ENCODE data around the gene KSR1. TPM values are rescaled to one million over a fixed set of nuclear protein-coding genes. Genes with fewer than 3 reads are reported as not detected.

The KSR1 gene
- total and polyA plus RNA-seq, 2 donors (not counting 1 experiment from before 2014, with no cell fraction given) = 5.3 to 10.1 TPM

- Histone ChIP-seq H3K27me3 (ENCODE audit: control insufficient read depth, insufficient read depth, low read length) (no peaks in the 10 kb centered on the region), H4K20me1 (ENCODE audit: control insufficient read depth, extremely low read depth, insufficient read depth, low read length) (peaks cover 2% of the 10 kb centered on the region), H3K4me1 (ENCODE audit: control insufficient read depth, extremely low read depth, insufficient read depth, low read length) (no peaks in the 10 kb centered on the region), H3K4me3 (replicated peaks in 1 of 4; ENCODE audit: control extremely low read depth in 1 of 4, insufficient read depth in 1 of 4, low read depth in 3 of 4, low read length in 4 of 4) (no peak overlapping the region), H2AFZ (ENCODE audit: low read length) (no peak overlapping the region), H3K9me3 (ENCODE audit: control insufficient read depth, insufficient read depth, low read depth, low read length) (no peaks in the 10 kb centered on the region), H3K4me2 (ENCODE audit: extremely low read depth, insufficient read depth, low read length) (no peak overlapping the region), H3K27ac (ENCODE audit: insufficient read depth, low read length) (no peak overlapping the region), H3K9ac (ENCODE audit: insufficient read depth, low read length) (no peak overlapping the region), H3K36me3 (ENCODE audit: control insufficient read depth, insufficient read depth, low read length) (no peaks in the 10 kb centered on the region), H3K79me2 (ENCODE audit: control insufficient read depth, insufficient read depth, low read length) (no peaks in the 10 kb centered on the region)
- no peak for DNase-seq (ENCODE audit: low read depth in 2 of 2)
- TF ChIP-seq CTCF (conservative IDR thresholded peaks at IDR 0.05 in 1 of 2, IDR thresholded peaks at IDR 0.05 in 1 of 2; ENCODE audit: low read depth in 1 of 2, low read length in 2 of 2) (no peak), EZH2 (IDR thresholded peaks at IDR 0.05; ENCODE audit: low read length, missing control alignments) (no peak)
These were observed 20.0 kb downstream of the KSR1 start for GRCh38 chr17:27475981-27476895.

GRCh38 chr17:27477050-27477888, 21.0 kb downstream of the KSR1 start:
- H4K20me1 ChIP-seq (ENCODE audit: control insufficient read depth, extremely low read depth, insufficient read depth, low read length) = no peaks in the 10 kb centered on the region
- no peaks in the 10 kb centered on the region for H3K79me2 ChIP-seq (ENCODE audit: control insufficient read depth, insufficient read depth, low read length)

More at GRCh38 chr17:27477050-27477888, 21.0 kb downstream of the KSR1 start:
- H3K9ac ChIP-seq (ENCODE audit: insufficient read depth, low read length) = no peak overlapping the region
- H3K36me3 ChIP-seq (ENCODE audit: control insufficient read depth, insufficient read depth, low read length) = no peaks in the 10 kb centered on the region
- TF ChIP-seq CTCF (conservative IDR thresholded peaks at IDR 0.05 in 1 of 2, IDR thresholded peaks at IDR 0.05 in 1 of 2; ENCODE audit: low read depth in 1 of 2, low read length in 2 of 2) = no peak
- H3K4me2 ChIP-seq (ENCODE audit: extremely low read depth, insufficient read depth, low read length) = no peak overlapping the region
- no peaks in the 10 kb centered on the region for H3K9me3 ChIP-seq (ENCODE audit: control insufficient read depth, insufficient read depth, low read depth, low read length)
- H3K27me3 ChIP-seq (ENCODE audit: control insufficient read depth, insufficient read depth, low read length) = no peaks in the 10 kb centered on the region
- H3K27ac ChIP-seq (ENCODE audit: insufficient read depth, low read length) = no peak overlapping the region
- H3K4me1 ChIP-seq (ENCODE audit: control insufficient read depth, extremely low read depth, insufficient read depth, low read length) = no peaks in the 10 kb centered on the region
- no peak overlapping the region for H2AFZ ChIP-seq (ENCODE audit: low read length)
- DNase-seq (ENCODE audit: low read depth in 2 of 2) = no peak
- H3K4me3 ChIP-seq (replicated peaks in 1 of 4; ENCODE audit: control extremely low read depth in 1 of 4, insufficient read depth in 1 of 4, low read depth in 3 of 4, low read length in 4 of 4) = no peak overlapping the region
